ENCODE measurements around the gene SERPINA4.

- TF ChIP-seq CTCF (conservative IDR thresholded peaks at IDR 0.05 in 1 of 2, IDR thresholded peaks at IDR 0.05 in 1 of 2; ENCODE audit: low read depth in 1 of 2, low read length in 2 of 2) (no peak), EZH2 (IDR thresholded peaks at IDR 0.05; ENCODE audit: low read length, missing control alignments) (no peak)
These were observed 17.7 kb upstream of the SERPINA4 start for GRCh38 chr14:94543449-94544124.

Measured in fibroblast of lung (primary cell).